GM21825 (cell line): Measurements from ENCODE around the gene TBC1D14.

ENCODE experiments used
- ATAC-seq: cut with Tn5 transposase; IDR thresholded peaks from one replicate; pipeline ENCODE4 v1.9.1; 2021; ENCODE audit warnings: mild to moderate bottlenecking, moderate library complexity; ENCODE audit not compliant: unreplicated experiment

Gene TBC1D14

DNA sequence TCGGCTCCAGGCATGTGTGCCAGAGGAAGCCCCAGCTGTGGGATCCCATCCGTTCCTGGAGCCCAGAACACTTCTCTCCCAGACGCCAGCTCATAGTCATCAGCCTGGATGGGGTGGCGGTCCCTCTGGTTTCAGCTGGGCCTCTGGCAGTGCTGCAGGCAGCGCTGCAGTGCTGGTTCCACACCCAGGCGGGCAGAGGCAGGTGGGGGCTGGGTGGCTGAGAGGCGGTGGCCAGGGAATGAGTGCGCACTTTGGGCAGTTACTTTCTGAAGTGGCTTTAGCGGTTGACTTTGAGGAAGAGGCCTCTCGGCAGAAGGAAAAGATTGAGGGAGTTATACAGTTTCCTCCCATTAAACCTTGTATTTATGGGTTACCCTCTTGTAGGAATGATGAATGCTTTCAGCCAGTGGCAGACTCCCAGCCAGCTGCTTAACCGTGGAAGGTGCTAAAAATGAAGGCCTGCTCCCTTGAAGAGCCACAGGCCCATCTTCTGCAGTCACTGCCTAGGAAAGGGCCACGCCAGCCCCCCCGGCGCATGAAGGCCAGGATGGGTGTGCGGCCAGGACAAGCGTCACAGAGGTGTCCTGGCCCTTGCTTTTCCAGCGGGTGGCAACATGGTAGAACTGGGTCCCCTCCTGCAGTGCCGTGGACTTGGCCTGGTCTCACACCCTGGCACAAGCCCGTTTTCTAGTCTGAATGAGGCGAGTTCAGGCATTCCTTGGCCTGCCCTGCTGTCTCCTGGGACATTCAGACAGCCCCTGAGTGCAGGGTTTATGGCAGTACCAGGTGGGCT is 143.5 kb downstream of the TBC1D14 start:
- no peak for ATAC-seq

DNA sequence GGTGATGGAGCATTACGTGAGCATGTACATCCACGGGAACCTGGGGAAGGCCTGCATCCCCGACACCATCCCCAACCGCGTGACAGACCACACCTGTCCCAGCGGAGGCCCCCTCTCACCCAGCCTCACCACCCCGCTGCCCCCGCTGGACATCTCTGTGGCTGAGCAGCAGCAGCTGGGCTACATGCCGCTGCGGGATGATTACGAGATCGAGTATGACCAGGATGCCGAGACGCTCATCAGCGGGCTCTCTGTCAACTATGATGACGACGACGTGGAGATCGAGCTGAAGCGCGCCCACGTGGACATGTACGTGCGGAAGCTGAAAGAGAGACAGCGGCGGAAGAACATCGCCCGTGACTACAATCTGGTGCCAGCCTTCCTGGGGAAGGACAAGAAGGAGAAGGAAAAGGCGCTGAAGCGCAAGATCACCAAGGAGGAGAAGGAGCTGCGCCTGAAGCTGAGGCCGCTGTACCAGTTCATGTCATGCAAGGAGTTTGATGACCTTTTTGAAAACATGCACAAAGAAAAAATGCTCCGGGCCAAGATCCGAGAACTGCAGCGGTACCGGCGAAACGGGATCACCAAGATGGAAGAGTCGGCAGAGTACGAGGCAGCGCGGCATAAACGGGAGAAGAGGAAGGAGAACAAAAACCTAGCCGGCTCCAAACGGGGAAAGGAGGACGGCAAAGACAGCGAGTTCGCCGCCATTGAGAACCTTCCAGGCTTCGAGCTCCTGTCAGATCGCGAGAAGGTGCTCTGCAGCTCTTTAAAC is 144.7 kb downstream of the TBC1D14 start:
- ATAC-seq, result no peak

DNA sequence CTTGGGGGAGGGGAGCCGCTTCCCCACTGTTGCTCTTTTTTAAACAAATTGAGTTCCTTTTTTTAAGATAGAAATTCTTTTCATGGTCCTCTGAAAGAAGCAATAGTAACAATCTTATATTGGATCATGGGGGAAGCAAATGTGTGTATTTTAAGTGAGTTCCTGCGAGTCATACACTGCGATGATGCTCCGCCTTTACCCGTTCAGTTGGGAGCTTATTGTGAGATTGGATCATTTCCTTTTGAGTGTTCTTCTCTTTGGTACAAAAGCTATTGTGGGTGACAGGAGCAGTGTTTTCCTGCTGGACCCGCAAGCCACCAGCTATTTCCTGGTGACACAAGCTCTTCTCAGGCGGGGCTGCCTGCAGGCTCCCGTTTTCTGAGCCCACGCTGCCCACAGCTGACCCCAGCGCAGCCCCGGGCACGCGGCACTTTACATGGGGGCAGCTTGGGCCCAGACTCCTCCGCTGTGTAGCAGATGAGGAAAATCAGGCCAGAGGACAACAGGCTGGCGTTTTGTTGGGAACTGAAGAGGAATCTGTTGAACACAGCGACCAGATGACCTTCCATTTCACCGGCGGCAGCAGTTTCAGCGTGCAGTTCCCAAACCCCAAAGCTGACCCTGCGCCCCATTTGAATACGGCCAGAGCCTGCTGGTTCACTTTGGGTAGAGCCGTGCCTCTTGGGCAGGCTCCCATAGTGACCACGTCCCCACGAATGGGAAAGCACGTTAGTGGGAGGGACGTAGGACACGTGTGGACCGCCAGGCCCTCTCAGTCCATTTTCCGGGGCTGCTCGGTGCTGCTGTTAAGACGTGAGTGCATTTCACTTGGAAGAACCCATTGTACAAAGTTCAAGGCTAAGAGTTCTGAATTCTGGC is 145.7 kb downstream of the TBC1D14 start:
- no peak for ATAC-seq

DNA sequence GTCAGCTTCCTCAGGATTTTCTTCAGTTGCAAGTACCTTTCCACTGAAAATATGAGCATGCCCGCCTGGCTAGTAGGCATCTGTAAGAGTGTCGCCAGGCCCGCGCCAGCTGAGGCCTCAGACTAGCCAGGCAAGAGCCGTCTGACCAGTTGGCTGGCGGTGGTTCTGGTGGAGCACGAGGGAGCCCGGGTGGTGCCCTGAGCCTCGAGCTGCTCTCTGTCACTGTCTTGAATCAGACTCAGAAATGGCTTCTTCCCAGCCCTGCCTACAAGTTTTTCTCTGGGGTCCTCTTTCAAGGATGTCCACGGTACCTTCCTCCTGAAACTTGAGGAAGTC is 146.3 kb downstream of the TBC1D14 start:
- ATAC-seq, result no peak

DNA sequence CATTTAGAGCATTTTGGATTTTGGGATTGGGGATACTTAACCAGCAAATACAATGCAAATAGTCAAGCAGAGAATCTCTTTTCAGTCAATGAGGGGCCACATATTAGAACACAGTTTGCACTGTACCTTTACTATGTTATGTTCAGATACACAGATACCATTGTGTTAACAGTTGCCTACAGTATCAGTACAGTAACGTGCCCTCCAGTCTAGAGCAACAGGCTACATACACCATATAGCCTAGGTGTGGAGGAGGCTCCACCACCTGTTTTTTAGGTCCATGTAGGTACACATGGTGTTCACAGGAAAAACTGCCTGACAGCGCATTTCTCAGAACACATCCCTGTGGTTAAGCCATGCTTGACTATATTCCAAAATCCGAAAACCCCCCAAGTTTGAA is 149.2 kb downstream of the TBC1D14 start:
- no peak for ATAC-seq

DNA sequence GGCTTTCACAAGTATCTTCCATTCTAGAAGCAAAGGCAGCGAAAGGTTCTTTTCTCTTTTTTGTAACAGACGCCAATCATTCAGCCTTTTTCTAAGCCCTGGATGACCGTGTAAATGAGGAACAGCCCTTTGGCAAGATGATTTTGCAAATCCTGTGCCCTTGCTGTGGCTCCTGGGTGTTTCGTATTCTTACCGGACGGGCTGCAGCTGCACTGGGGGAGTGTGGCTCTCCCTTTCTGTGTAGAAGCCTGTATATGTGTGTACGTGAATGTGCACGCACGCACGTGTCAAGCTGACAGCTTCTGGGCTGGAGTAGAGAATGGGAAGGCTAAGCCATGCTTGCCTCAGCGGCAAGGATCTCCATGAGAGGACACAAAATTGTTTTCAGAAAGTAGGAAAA is 150.0 kb downstream of the TBC1D14 start:
- no peak for ATAC-seq

DNA sequence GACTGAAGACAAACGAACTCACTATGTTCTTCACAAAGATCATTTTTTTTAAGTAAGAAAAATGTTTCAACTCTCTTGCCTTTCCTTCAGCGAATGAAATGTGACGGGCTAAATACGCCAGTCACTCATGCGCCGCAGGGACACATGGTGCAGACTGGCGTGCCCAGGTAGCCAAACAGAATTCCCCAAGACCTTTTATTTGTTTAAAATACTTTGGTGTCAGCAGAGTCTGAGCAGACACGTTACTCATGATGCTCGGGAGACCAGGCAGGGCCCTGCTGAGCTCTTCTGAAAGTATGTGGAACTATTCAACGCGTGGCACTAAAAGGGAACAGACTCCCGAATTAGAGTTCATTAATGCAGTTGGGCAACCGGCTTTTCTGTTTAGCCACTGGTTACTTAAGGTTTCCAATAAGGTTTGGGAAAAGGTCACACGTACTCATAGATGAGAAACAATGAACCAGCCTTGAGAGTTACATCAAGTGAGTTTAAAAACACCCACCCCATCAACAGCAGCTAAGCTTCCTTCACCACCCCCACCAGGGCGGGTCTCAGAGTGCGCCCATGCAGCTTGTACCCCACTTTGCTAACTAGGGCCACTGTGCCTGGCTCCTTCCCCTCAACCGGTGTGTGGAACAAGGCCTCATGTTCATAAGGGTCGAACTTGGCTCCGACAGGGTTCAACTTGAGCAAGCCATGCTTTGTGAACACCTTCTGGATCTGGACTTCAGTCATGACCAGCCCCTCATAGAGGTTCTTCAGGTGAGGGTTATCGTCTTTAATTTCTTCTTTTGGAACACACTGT is 150.9 kb downstream of the TBC1D14 start:
- ATAC-seq, result no peak

DNA sequence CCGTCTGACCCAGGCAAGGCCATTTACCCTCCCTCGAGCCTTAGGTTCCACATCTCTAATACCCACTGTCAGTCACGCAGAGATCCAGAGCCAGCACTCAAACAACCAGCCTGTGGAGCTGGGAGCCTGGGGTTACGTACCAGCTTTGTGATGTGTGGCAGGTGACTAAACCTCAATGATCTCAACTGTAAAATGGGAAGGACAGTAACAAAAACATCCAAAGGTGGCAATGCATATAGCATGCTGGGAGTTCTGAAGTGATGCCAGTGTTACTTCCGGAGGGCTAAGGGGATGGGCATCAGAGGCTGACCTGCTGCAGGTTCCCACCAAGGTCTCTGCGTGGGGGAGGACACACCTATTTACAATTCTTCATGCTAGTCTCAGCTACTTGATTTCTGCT is 152.2 kb downstream of the TBC1D14 start:
- no peak for ATAC-seq

DNA sequence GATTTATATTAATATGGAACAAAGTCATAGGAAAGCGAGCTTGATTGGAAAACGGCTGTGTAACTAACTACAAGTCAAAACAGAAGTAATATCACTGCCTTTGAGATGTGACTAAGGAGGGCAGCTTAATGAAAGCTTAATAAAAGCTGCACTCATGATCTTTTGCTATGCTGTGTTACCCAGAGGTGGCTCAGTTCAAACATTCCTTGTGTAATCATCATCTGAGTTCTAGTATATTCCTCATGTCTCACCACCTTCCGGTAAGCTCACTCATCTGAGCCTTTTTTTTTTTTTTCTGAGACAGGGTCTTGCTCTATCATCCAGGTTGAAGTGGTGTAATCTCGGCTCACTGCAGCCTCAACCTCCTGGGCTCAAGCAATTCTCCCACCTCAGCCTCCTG is 153.2 kb downstream of the TBC1D14 start:
- no peak for ATAC-seq

DNA sequence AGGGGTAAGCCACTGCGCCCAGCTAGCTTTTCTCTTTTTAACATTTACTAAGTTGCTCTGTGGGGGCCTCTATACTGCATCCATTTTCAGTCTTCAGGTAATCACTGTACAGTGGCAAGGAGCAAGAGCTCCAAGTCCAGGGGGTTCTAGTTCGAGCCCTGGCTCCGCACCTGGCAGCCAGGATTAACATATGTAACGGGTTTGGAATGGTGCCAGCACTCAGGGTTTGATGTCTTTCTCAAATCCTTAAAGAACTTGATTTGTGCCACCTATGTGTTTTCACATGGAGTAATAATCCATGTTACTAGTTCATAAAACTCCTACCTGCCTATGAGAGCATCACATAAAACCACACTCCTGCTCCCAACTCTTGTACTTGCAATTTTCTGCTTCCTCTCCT is 153.7 kb downstream of the TBC1D14 start:
- ATAC-seq, result no peak

DNA sequence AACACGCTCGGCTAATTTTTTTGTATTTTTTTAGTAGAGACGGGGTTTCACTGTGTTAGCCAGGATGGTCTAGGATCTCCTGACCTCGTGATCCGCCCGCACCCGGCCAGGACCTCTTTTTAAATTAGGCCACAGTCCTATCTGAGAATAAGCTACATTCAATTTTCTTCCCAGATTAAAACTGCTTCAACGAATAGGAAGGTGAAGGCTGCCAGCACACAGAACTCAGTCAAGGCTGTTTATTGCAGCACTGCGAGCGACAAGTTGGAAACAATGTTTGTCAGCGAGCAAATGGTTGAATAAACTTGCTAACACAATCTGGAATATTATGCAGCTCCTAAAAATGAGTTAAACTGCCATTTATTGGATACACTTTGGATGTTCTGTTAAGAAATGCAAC is 156.4 kb downstream of the TBC1D14 start:
- ATAC-seq, result no peak

DNA sequence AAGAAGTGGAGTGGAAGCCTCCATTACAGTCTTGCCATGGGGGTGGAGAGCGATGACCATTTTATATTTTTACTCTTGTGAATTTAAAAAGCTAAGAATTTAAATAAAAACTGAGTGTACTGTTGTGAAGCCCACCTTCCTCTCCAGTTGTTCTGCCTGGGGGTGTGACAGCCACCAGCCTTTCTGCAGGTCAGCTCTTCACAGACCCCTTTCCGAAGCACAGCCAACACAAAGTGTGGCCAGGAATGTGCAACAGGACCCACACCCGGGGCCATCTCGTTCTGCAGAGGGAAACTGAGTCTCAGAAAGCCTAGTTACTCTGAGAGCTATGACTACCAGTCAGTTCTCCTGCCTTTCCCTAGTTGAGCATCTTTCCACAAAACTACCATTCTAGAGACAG is 156.9 kb downstream of the TBC1D14 start:
- ATAC-seq, result no peak

DNA sequence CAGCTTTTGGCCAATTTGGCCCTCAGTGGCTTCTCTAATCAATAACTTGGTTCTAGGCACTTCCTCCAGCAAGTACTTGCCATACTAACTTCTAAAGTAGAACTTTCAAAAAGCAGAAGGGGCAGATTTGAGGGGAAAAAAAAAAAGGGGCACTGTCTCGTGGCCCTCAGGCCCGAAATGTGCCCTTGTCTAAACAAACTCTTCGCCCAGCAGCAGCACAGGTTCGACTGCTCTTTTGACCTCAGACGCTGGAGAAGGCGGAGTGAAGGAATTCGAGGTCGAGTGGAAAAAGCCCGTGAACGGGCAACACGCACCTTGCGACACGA is 157.5 kb downstream of the TBC1D14 start:
- no peak for ATAC-seq

DNA sequence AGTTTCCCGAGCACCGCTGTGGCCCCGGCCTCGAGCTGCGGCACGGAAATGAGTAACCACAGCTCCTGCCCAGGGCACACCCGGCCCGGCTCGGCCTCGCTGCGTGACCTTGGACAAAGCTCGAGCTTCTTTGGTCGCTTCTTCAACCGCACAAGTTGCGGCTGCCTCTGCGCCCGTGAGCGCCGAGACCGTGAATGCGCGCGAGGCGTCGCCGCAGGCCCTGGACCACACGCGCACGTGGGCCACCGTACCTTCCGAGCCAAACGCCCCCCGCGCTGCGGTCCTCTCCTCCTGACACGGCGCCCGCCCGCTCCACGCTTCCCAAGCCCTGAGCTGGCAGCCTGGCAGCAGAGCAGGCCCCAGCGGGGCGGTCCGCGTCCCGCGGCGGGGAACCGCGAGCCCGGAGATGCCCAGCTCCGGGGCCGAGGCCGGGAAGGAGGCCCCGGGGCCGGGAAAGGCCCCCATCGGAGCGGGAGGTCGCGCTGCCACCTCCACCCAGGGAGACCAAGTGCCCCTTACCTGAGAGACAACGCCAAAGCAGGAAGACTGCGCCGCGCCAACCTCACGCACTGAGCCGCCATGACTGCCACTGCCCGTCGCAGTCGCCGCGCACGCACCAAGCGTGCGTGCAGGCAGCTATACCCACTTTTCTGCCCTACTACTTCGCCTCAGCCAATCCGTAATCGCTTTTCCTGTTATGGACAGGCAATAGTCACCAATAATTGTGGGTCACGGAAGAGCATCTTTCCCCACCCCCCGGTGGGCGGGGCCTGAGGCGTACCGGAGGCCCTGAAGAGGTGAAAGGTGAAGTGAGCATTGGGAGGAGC is 158.0 kb downstream of the TBC1D14 start, which contains the start of gene GRPEL1:
GRPEL1 (minus strand) TSS at position 613 of the 827 bp plus-strand sequence; CDS start at position 581, 32 bp downstream.
- peak; percentile 88 for ATAC-seq

DNA sequence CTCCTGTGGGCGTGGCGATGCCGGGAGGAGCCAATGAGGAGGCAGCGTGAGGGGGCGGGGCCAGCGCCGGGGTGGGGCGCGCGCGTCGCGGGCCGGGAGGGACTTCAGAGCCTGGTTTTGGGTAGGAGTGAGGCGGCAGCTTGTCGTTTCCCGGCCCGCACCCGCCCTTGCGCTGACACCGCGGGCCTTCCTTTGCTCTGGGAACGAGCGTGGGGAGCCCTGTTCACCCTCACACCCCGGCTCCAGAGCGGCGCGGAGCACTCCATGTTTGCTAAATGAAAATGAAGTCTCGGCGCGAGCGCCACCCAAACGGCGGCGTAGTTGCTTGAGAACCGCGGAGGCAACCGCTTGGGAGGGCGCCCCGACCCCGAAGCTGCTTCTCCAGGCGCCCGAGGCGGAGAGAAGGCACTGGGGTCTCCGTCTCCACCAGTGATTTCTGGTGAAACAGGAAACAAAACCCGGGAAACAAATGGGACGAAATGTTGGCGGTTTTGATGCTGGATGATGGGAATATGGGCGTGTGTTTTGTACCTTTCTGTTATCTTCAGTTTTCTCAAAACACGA is 158.7 kb downstream of the TBC1D14 start:
- peak; percentile 19 for ATAC-seq

DNA sequence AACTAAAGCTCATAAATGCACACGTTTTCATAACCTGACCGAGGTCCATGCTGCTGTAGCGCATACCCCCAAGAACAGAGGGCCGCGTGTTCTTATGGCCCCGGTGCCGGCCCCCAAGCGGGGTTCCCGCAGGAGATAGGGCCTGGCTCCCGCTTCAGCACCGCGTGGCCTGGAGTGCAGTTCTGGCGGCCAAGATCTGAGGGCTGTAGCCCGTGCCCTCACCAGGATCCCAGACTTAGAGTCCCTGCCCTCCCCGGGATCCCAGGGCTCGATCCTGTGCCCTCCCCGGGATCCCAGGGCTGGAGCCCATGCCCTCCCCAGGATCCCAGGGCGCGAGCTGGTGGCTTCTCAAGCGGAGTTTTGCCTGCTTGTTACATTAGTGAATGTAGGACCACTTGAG is 159.3 kb downstream of the TBC1D14 start:
- ATAC-seq, result no peak

DNA sequence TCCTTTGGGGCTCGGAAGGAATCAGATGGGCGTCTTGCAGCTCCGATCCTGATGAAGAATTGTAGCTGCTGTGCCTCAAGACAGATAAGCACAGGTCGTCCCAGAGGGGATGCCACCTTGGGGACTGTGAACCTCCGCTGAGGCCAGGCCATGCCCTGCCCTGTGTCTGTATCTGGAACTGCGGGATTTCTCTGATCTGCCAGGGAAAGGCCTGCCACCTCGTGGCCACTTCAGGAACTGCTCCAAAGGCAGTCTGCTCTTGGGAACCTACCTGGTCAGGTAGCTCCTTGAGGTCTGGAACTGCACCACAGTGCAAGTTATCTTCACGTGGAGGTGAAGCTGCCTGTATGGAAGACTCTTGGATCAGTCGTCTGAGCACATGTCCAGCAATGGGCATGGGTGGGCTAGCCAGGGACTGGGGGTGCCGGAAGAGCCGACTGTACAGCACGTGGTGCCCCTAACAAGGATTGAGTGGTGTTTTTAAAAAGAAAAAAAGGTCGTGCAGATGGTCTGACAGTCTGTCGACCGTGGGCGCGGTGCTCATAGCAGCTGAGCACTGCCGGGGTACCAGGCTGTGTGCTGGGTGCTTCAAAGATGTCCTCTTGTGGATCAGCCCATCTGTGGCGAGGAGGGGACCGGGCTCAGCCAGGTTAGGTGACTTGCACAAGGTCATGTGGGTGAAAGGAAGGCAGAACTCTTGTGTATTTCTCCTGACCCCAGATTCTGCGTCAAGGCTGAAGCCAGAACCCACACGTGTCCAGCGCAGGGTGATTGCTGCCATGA is 161.3 kb downstream of the TBC1D14 start:
- peak; percentile 27 for ATAC-seq

DNA sequence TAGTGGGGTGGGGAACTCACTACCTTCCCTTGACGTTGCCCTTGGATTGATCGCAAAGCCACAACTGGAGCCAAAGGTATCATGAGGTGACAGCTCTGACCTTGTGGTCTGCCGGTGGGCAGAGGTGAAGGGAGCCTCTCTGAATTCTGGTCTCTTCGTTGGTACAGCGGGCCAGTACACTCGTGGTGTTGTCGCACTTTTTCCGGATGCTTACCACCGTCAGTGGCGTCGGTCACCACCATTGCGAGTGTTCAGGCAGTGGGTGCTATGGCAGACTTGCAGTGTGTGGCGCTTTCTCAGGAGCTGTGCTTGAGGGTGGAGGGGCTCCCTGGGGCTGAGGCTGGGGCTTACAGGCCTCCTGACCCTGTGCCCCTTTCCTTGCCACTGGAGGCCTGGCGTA is 163.4 kb downstream of the TBC1D14 start:
- ATAC-seq, result no peak
